Right forelimb (tissue), 1 donor: ENCODE data around the gene PDE6B.
A peak's percentile ranks its signal among the peaks of the same experiment; 100 is the strongest.

Experiments used
- DNase-seq: peaks from one replicate; pipeline ENCODE4 v3.0.0-alpha.2; 2018

PDE6B gene

DNA sequence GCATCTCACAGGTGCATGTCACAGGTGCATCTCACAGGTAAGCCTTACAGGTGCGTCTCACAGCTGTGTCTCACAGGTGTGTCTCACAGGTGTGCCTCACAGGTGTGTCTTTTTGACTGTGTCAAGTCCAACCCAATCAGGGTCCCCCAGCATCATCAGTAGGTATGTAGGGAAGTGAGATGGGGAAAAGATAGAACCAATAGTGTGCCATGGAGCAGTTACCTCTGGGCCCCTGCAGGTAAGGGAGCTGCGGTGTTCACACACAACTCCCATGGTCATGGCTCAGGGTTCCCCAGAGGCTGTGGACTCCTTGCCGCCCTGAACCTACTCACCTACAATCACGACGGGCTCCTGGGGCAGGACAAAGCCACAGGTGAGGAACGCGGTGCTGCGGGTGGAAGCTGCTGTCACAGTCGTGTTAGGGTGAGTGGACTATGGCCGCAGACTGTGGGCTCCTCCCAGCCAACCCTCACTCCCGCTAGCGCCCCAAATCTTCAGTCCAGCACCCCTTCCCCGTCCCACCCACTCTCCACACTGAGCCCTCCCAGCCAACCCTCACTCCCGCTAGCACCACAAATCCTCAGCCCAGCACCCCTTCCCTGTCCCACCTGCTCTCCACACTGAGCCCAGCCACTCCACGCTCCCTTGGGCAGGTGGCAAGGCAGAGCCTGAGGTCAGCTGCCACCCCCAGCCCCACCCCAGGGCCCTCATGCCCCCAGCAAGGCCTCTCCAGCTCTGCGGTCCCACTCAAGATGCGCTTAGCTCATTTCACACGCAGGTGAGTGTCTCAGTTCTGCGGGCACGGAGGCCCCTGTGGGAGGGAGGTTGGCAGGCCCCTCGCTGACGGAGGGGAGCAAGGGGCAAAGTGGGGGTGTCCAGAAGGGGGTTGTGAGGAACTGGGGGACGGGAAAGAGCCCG is 2.1 kb upstream of the PDE6B start:
- DNase-seq, result no peak

DNA sequence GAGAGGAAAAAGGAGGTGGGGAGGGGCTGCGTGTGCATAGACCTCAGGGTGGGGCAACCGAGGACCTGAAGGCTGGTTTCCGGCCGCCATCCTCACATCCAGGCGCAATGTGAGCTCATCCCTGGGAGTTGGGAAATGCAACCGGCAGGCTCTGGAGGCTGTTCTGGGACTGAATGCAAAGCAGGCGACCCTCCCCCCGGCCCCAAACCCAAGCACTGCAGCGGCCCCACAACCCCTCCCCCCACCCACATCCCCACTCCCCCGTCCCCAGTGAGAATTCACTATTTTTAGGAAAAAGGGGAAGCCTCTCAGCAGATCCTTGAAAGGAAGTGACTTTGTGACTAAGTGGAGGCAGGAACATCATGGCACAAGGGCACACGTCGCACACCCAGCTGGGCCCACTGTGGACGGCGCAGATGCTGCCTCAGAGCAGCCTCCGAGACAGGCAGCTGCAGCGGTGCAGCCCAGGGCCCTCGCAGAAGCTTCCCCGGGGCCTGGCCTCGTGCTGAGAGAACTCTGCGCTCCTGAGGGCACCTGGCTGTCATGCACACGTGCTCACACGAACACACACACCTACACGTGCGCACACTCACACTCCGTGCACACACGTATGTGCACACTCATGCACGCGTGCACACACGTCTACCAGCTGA is 1.3 kb upstream of the PDE6B start:
- no peak for DNase-seq

DNA sequence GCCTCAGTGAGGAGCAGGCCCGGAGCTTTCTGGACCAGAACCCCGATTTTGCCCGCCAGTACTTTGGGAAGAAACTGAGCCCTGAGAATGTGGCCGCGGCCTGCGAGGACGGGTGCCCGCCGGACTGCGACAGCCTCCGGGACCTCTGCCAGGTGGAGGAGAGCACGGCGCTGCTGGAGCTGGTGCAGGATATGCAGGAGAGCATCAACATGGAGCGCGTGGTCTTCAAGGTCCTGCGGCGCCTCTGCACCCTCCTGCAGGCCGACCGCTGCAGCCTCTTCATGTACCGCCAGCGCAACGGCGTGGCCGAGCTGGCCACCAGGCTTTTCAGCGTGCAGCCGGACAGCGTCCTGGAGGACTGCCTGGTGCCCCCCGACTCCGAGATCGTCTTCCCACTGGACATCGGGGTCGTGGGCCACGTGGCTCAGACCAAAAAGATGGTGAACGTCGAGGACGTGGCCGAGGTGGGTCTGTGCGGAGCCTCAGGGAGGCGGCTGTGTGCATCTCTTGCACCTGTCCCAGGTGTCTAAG is 323 bp downstream of the PDE6B start:
- no peak for DNase-seq

DNA sequence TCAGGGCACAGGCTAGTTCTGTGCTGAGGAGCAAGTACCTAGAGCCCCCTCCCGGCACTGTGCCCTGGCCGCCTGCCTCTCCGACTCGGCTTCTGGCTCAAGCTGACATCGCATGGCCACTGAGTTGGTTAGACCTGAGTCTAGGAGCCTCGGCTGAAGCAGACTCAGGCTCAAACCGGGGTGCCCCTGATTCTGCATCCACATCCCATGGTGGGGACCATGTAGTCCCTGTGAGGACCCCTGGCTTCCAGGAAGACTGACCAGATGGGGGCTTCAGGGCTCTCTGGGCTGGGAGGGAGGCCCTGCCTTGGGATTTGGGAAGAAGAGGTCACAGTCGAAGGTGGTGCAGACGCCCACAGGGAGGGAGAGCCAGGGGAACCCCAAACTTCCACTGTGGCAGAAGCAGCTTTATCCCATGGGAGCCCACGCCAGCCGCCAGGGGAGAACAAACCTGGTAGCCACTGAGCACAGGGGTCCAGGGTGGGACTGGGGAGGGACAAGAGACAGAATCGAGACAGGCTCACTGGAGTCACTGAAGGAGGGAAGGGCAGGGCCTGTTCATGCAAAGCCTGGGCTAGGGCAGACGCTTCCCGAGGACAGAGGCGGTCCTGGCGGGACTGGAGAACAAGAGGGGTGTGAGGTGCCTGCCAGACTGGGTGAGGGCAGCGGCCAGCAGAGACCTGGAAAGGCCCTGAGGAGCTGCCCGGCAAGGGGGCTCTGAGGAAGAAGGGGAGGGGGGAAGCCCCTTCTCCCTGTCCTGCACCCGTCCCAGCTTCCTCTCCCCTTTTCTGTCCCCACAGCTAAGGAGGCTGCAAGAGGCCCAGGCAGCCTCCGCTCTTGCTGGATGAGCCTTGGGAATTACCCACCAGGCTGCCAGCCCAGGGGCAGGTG is 1.1 kb downstream of the PDE6B start:
- DNase-seq, result no peak

DNA sequence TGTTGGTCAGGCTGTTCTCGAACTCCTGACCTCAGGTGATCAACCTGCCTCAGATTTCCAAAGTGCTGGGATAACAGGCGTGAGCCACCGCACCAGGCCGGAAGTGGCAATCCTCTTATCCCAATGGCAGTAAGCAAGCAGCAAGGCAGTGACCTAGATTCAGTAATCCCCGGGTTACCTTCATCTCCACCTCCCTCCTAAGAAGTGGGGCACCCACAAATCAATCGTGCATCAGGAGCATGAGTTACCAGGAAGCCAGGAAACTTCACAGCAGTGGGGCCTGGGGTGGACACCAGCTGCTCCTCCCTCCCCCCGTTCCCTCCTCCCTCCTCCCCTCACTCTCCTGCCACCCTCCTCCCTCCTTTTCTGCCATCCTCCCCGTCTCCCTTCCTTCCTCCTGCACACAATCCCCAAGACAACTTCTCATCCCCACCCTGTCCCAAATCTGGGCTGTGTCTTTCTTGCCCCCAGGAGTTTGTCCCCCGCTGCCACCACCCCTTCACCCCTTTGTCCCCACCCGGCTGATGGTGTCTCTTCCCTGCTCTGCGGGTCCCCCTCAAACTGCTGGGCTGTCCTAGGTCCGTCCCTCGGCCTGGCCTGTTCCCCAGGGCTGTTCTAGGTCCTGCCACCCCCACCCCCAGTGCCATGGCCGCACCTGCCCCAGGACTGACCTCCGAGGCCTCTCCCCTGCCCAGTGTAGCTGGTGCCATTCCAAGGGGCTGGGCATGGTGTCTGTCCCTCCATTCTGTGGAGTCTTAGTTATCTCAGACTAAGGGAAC is 2.2 kb downstream of the PDE6B start:
- no peak for DNase-seq

DNA sequence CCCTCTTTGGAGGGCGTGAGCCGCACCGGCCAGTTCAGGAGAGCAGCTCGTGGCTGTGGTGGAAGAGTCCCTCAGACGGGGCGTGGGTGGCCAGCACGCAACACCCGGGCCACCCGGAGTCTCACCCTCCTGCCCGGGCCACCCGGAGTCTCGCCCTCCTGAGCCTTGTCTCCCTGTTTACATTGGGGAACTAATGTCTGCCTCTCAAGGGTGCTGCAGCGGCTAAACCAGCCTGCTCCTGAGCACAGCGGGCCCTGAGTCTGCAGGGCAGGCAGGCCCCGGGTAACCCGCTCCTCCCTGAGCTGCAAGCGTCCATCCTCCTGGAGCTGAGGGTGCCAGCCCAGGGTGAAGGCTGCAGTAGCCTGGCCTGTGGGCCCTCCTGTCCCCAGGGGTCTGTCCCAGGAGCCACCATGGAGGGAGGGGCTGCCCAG is 3.0 kb downstream of the PDE6B start:
- DNase-seq, result no peak

DNA sequence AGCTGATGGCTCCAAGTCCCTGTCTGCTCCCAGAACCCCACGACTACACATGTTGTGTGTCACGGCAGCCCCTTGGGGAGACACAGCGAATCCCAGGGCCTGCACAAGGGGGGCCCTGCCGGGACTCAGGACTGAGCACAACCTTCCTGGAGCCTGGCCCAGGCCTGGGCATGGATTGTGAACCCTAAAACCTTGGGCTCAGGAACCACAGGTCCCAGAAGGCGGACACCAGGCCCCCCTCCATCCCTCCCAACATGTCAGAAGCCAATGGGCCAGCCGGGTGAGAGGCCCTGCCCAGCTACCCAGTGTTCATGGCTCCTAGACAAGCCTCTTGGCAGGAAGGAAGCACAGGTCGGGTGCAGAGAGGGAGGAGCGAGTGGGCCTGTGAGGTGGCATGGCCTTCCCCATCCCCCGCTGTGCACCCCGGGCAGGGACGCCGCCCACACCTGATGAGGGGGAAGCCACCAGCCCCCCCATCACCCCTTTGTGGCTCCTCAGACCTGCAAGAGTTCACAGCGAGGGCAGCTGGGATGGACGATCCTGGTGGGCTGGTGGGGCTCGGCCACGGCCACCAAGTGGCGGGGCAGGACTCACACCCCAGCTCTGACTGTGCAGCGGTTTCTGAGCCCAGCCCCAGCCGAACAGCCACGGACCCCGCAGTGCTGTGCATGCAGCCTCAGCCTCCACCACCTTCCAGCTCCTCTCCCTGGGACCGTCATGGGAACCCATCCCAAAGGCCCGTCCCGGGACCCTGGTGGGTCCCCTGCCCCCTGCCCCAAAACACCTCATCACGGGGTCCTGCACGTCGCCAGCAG is 3.7 kb downstream of the PDE6B start:
- DNase-seq, result no peak

DNA sequence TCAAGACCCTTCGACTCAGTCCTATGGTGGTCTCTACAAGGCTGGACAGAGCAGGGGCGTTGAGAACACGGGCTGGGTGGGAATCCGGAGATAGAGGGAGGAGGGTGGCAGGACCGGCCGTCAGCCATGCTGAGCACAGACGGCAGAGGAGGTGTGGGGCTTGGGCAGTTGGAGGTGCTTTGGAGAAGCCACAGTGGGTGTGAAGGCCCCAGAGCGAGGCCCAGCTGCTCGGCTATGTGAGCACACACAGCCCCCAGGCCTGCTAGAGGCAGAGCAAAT is 4.2 kb downstream of the PDE6B start:
- DNase-seq, result no peak

DNA sequence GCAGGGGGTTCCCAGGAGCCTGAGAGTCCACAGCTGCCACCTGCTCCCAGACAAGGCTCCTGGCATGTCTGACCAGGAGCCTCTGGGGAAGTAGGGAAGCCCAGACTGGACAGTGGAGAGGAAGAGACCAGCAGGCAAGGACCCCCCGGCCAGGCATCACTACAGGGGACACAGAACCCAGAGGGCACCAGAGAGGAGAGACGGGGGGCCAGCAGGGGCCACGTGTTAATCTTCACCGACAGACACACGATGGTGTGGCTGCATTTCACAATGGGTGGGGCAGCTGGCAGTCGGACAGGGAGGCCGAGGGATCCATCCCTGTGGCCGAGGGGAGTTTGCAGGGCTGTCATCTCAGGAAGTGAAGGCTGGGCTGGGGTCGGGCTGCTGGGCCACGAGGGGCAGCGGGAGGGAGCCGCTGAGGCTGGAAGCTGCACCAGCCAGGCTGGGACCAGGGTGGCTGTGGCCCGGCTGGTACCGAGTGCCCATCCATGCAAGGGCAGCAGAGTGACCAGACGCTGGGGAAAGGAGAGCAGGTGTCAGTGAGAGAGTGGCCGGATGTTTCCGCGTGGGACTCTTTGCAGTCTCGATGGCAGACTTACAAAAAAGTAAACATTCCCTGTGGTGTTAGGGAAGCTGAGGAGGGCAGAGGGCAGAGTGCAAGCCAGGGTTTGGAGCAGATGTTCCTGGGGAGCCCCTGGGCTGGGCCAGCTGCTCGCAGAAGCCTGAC is 4.7 kb downstream of the PDE6B start:
- no peak for DNase-seq

DNA sequence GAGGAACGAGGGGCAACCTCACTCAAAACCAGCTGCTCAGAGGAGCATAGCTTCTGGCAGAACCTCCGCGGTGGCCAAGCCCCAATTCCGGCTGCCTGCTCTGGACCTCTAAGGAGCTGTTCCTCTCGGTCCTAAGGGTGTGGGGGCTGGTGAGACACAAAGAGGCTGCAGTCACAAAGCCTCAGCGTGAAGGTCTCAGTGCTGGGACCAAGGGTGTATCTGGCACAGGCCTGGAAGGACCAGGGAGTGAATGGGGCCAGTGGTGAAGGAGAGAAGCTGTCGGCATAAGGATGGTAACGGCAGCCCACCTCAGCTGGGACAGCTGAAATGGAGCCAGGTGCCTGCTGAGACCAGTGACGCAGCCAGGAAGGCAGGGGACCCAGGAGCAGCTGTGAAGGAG is 5.3 kb downstream of the PDE6B start:
- DNase-seq, result no peak

DNA sequence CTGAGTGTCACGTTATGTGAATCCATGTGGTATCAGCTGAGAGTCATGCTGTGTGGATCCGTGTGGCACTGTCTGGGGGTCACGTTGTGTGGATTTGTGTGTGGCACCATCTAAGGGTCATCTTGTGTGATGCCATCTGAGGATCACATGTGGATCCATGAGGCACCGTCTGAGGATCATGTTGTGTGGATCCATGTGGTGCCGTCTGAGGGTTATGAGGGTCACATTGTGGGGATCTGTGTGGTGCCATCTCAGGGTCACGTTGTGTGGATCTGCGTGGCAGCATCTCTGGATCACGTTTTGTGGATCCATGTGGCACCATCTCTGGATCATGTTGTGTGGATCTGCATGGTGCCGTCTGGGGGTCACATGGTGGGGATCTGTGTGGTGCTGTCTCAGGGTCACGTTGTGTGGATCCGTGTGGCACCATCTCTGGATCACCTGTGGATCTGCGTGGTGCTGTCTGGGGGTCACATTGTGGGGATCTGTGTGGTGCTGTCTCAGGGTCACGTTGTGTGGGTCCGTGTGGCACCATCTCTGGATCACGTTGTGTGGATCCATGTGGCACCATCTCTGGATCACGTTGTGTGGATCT is 6.9 kb downstream of the PDE6B start:
- DNase-seq, result peak; percentile 13

DNA sequence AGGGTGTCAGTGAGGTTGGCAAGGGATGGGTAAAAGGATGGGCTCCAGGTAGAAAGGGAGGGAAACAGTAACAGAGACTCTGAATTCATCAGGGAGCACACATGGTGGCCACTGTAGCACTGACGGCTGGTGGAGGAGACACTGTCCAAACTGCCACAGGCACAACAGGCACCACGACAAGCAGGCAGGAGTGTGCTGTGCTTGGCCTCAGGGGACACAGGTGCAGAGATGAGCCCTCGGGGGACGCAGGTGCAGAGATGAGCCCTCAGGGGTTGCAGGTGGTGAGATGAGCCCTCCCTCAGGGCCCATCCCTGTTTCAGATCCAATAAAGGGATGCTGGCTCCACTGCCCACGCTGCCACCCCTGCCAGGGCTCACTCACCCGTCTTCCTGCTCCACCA is 7.6 kb downstream of the PDE6B start:
- no peak for DNase-seq

DNA sequence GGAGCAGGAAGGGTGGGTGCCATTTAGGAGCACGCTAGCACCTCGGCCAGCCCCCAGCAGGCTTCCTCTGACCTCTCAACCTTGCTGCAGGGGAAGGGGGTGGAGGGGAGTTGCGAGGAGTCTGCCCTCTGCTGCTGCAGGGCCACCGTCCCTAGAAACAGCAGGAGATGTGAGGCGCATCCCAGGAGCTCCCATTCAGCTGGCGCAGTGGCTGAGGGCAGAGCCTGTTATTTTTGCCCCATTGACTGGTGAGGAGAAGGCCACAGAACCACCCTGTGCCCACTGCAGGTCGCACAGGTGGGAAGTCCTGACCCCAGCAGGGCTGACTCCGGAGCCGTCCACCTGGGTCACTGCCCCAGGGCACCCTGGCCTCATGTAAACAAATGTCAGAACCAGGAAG is 8.0 kb downstream of the PDE6B start:
- DNase-seq, result peak; percentile 12

DNA sequence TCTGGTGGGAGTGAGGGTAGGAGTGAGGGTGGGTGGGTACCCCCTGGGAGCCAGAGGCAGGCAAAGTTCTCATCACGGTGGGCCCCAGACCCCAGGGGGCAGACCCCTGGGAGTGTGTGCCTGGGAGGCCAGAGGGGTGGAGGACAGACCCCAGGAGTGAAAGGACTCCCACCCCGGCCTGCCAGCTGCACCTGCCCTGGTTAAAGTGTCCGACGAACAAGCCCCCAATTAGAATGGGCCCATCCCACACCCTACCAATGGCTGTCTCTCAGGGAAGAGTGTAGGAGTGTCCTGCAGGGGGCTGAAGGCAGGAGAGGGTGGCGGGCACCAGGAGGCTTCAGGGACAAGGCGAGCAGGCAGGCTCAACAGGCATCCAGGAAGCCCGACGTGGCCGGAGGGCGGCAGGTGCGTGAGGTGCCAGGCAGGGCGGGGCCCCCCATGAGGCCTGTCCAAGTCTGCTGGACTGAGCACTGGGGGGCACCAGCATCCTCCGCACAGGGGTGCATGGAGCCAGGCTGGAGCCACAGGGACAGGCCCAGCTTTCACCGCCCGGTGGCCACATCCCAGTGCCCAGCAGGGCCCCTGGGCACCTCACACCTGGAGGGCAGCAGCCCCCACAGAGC is 8.7 kb downstream of the PDE6B start:
- peak; percentile 25 for DNase-seq

DNA sequence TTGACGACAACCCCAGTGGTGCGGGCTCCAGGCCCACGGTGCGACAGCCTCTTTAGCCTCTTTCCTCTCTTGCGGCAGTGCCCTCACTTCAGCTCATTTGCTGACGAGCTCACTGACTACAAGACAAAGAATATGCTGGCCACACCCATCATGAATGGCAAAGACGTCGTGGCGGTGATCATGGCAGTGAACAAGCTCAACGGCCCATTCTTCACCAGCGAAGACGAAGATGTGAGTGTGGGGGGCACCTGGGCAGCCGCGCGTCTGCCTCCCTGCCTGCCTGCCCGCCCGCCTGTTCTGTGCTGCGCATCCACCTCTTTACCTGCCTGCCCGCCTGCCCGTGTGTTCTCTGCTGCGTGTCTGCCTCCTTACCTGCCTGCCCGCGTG is 9.2 kb downstream of the PDE6B start:
- DNase-seq, result no peak

DNA sequence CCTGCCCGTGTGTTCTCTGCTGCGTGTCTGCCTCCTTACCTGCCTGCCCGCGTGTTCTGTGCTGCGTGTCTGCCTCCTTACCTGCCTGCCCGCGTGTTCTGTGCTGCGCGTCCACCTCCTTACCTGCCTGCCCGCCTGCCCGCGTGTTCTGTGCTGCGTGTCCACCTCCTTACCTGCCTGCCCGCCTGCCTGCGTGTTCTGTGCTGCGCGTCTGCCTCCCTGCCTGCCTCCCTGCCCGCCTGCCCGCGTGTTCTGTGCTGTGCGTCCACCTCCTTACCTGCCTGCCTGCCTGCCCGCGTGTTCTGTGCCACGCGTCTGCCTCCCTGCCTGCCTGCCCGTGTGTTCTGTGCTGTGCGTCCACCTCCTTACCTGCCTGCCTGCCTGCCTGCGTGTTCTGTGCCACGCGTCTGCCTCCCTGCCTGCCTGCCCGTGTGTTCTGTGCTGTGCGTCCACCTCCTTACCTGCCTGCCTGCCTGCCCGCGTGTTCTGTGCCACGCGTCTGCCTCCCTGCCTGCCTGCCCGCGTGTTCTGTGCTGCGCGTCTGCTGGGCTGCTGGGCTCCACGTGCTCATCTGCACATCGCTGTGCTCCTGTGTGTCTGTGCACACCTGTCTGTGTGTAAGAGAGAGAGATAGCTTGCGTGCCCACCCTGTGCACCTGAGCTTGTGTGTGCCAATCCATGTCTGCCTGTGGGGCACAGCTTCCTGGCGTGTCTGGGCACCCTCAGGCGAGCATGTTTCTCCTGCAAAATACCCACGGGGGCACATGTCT is 9.9 kb downstream of the PDE6B start:
- peak; percentile 13 for DNase-seq

DNA sequence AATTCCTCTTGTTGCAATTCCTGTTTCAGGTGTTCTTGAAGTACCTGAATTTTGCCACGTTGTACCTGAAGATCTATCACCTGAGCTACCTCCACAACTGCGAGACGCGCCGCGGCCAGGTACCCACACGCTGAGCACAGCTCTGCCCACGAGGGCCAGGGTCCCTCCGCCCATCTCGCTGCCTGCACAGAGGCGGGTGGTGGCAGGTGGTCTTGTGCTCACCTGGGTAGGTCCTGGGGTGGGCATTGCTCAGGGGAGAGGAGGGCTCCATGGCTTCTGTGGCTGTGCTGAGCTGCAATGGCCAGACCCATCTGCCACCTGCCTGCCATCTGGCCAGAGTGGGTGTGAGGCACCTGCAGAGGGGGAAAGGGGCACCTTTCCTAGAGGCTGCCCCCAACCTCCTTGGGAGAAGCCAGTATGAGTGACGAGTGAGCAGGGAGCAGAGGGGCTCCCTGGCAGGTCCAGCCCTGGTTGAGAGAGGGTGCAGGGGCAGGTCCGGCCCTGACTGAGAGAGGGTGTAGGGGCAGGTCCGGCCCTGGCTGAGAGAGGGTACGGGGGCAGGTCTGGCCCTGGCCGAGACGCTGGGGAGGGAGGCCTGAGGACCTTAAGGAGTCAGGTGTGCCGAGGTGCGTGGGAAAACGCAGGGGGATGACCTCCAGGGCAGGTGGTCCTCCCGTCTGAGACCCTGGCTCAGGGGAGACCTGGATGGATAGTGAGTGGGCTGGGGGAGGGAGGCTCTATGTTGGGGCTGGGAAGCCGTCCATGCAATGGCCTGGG is 10.7 kb downstream of the PDE6B start:
- DNase-seq, result peak; percentile 17

DNA sequence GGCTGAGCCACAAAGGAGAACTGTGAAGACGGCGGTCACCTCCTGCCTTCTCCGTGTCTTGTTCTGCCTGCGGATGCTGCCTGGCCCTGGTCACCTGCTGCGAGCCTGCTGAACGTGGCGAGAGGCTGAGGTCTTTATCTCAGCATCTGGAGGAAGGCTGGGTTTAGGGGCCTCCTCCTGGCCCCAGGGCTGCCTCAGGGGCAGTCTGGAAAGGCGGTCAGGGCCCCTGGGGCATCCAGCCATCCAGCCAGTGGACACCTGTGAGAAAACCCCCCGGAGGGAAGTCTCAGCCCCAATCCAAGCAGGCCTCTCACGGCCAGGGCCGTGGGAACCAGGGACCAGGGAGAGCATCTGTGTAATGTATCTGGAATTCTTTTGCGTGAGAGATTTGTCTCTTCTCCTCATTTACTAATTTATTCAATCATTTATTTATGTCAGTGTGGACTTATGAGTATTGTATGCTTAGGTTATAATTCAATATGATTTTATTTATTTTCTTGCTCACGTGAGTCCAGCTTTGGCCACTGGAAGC is 11.3 kb downstream of the PDE6B start:
- no peak for DNase-seq
